Rectal smooth muscle tissue (tissue), 1 donor: ENCODE data around the gene SCTR.

Experiments
- H3K27ac ChIP-seq: one replicate; pipeline ENCODE4 v1.7.0; 2013; ENCODE audit warnings: low read depth, low read length, inconsistent platforms
- H3K27me3 ChIP-seq: one replicate; pipeline ENCODE4 v1.7.0; 2013; ENCODE audit warnings: low read length; ENCODE audit not compliant: control insufficient read depth, insufficient read depth
- H3K36me3 ChIP-seq: one replicate; pipeline ENCODE4 v1.7.0; 2013; ENCODE audit warnings: low read length; ENCODE audit not compliant: control insufficient read depth, insufficient read depth
- H3K4me1 ChIP-seq: one replicate; pipeline ENCODE4 v1.7.0; 2013; ENCODE audit warnings: low read length; ENCODE audit not compliant: control insufficient read depth, insufficient read depth
- H3K4me3 ChIP-seq: one replicate; pipeline ENCODE4 v1.7.0; 2013; ENCODE audit warnings: low read length
- H3K9ac ChIP-seq: one replicate; pipeline ENCODE4 v1.7.0; 2013; ENCODE audit warnings: low read length

SCTR gene

DNA sequence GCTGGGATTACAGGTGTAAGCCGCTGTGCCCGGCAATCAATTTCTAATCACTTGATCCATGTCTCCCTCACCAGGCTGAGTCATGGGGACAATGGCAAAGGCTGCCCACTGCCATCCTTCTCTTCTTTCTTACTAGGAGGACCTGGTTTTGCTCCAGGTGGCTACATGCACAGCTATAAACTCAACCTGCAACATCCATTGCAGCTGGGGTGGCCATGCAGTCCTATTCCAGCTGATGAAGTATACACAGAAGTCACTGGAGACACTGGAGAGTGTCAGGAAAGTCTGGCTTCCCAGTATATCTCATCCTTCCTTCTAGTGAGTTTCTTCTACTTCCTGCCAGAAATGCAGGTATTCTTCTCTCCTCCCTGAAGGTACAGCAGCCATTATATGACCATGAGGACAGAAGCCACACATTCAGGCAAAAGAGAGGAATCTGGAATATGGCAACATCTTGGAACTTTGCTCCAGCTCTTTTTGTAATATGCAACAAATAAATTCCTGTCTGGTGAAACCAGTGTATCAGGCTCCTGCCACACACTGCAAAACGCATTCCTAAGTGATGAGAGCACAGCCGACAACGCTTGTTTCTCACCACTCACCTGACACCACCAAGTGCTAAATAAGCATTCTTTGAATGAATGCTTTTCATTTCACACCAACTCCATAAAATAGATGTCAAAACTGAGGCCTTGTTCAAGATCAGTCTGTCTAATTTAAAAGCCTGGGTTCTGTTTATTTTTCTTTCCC is 32.3 kb downstream of the SCTR start:
- Histone ChIP-seq H3K36me3 (no peaks in the 10 kb centered on the region), H3K27me3 (no peaks in the 10 kb centered on the region), H3K4me3 (no peak overlapping the region), H3K9ac (no peak overlapping the region), H3K4me1 (no peaks in the 10 kb centered on the region), H3K27ac (no peak overlapping the region)

DNA sequence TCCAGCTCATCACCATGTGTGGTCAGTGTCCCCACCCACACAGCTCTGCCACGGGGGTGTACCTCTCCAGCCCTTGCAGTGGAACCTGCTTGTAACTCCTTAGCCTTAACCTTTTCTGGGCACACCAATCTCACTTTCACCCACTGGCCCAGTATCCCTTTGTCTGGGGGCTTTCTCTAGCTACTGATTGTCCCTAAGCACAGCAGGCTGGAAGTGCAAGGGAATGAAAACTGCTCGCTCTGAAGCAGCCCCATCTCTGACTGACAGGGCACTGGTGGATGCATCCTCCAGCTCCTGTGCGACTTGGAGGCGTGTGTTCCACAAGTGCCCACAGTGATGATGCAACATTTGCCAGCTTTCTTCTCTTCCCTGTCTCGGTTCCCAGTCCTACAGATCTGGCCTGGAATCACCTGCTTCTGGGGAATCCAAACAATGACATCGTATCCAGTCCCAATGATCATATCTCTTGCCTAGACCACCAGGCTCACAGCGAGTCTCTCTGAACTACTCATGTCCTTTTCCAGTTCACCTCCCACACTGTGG is 33.6 kb downstream of the SCTR start:
- H3K9ac ChIP-seq: no peak overlapping the region
- H3K4me3 ChIP-seq: no peak overlapping the region
- no peaks in the 10 kb centered on the region for H3K36me3 ChIP-seq
- no peaks in the 10 kb centered on the region for H3K4me1 ChIP-seq
- H3K27me3 ChIP-seq: no peaks in the 10 kb centered on the region
- H3K27ac ChIP-seq: no peak overlapping the region

DNA sequence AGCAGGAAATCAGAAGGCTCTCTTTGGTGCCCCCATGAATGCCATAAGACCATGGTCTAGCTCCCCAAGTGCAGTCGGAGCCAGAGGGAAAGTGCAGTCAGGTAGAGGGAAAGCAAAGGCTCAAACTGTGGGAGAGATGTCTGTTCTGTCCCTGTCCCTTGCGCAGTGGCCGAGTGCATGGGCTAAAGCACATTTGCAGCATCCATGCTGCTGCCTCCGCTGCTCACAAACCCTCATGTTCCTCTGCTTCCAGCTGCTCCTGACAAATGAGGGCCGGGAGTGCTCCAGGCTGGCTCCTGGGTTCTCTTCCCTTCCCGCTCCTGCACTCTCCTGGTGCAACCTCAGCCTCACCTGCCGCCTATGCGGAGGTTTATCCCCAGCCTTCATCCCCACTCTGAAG is 34.2 kb downstream of the SCTR start:
- Histone ChIP-seq H3K27me3 (no peaks in the 10 kb centered on the region), H3K27ac (no peak overlapping the region), H3K36me3 (no peaks in the 10 kb centered on the region), H3K4me3 (no peak overlapping the region), H3K4me1 (no peaks in the 10 kb centered on the region), H3K9ac (no peak overlapping the region)

DNA sequence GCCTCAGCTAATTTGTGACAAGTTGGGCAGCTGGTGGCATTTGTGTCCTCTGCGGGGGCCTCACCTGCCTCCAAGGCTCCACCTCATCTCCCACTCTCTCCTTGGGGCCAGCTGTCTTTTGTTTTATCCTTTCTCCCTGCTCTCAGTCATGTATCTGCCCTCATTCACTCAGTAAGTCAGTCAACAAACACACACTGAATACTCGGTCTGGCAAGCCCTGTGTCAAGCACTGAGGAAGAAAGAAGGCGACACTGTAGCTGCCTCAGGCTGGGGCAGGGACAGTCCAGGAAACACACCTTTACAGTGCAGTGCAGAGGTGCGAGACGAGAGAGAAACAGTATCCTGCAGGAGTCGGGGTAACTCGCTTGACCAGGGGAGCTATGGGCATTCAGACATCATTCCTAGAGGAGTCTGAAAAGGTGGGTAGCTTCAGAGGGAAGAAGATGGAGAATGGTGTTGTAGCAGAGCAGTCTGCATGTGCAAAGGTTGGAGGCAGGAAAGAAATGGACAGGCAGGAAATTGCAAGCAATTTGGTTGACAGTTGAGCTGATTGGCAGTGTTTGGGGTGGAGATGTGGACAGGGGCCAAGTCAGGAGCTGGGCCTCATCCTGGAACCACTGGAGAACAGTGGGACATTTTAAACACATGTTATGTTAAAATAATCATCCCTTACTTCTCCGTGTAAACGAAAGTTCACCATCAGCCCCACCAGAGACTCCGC is 34.9 kb downstream of the SCTR start:
- H3K9ac ChIP-seq: no peak overlapping the region
- H3K27ac ChIP-seq: no peak overlapping the region
- no peaks in the 10 kb centered on the region for H3K4me1 ChIP-seq
- no peaks in the 10 kb centered on the region for H3K36me3 ChIP-seq
- no peak overlapping the region for H3K4me3 ChIP-seq
- H3K27me3 ChIP-seq: no peaks in the 10 kb centered on the region

DNA sequence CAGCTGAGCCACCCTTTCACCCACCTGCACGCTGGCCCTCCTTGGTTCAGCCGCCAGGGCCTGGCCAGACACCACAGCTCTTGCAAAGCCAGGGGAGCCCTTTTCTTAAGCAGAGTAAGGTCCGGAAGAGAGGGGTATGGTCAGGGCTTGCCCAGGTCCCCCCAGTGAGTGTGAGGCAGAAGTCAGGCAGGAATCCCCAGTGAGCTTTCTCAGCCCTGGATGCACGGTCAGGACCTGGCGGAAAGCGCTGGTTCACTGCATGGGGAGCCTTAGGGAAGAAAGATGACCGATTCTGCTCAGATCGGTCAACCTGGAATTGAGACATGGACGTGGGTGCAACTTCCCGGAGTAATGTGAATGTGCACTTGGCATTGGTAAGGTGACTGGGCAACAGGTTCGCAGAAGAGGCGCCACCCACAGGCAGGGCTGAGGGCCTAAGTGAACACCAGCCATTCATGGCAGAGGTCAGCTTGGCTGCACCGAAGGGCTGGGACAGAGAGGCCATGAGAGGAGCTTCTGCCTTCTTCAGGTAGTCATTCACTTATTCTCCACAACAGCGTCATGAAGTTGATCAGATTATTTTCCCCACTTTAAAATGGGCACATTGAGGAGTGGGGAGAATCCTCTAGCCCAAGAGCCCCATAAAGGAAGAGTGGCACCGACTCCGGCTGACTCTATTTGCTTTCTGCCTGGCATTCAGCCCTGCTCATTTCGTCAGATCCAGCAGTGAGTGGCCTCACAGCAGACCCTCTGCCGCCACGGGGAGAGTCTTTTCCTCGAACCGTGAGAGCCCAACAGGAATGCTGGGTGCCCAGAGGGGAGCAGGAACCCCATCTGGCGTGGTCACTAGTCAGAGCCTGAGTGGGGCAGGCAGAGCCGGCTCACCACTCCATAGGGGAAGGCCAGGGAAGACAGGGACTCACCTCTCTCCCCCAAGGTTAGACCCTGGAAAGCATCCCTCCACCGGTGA is 35.8 kb downstream of the SCTR start:
- Histone ChIP-seq H3K27me3 (no peaks in the 10 kb centered on the region), H3K9ac (no peak overlapping the region), H3K36me3 (no peaks in the 10 kb centered on the region), H3K27ac (no peak overlapping the region), H3K4me3 (no peak overlapping the region), H3K4me1 (no peaks in the 10 kb centered on the region)

DNA sequence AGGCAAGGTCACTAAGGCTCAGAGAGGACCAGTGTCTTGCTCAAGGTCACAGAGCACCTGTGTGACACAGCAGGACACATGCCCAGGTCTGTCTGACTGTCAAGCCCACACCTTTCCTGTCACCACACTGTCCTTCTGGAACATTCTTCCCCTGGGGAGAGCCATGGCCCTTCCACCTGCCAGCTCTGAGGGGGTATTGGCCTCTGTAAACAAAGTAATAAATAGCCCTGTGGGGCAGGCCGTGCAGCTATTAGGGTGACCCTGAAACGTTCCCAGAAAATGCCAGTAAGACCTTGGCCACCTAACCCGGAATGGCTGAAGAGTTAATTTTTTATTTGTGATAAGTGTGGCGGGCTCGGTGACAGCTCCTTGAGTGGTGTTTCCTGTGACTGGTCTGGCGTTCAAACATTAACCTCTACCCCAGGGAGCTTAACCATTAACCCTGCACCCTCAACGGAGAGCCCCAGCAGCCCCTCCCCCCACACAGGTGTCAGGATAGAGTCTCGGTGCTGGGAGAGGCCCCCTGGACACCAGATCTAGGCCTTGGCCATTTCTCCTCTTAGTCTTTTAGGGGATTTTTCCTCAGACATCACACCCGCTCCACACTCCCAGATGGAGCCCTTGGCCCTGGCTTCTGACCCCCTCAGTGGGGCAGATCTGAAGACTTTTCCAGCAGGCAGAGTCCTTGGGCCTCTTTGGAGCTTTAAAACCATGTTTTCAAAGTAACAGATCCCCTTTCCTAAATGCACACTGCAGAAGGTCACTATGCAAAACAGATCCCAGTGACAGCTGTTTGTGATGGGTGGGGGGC is 36.6 kb downstream of the SCTR start:
- Histone ChIP-seq H3K9ac (no peak overlapping the region), H3K4me1 (no peaks in the 10 kb centered on the region), H3K27me3 (no peaks in the 10 kb centered on the region), H3K36me3 (no peaks in the 10 kb centered on the region), H3K27ac (no peak overlapping the region), H3K4me3 (no peak overlapping the region)

DNA sequence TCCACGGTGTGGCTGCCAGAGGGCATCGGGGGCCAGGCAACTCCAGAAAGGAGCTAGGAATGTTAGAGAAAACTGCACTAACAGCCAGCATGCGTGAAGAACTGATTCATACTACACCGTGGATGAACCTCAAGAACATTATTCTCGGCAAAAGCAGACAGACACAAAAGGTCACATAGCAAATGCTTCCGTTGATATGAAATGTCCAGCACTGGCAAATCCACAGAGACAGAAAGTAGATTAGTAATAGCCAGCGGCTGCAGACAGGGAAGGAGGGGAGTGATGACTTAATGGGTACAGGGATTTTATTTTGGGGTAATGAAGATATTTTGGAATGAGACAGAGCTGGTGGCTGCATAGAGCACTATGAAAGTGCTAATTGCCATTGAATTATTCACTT is 37.4 kb downstream of the SCTR start:
- H3K36me3 ChIP-seq: no peaks in the 10 kb centered on the region
- no peaks in the 10 kb centered on the region for H3K27me3 ChIP-seq
- no peak overlapping the region for H3K4me3 ChIP-seq
- H3K4me1 ChIP-seq: no peaks in the 10 kb centered on the region
- H3K9ac ChIP-seq: no peak overlapping the region
- H3K27ac ChIP-seq: no peak overlapping the region

DNA sequence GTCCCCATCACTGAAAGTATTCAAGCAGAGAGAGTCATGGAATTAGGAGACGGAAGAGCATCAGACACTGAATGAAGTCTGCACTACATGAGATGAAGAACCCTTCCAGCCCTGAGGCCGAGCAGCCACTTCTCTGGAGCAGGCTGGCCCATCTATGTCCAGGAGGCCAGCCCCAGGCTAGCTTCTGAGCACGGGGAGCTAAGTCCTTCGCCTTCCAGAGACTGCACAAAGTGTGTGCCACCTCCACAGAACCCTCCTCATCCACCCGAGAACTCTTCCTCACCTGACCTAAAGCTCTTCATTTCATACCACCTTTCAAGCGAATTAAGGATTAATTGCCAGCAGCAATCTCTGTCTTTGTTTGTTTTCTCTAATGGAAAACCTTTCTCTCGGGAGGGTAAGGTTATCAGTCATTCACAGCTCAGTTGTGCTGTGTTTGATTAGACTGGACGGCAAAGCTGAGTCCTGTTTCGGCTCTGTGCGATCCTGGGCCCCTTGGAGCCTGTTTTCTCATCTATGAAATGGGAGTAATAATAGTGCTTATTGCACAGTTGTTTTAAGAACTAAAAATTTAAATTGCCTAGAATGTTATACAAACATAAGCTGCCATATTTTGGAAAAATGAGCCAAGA is 38.0 kb downstream of the SCTR start:
- Histone ChIP-seq H3K9ac (no peak overlapping the region), H3K27ac (no peak overlapping the region), H3K4me3 (no peak overlapping the region), H3K27me3 (no peaks in the 10 kb centered on the region), H3K4me1 (no peaks in the 10 kb centered on the region), H3K36me3 (no peaks in the 10 kb centered on the region)

DNA sequence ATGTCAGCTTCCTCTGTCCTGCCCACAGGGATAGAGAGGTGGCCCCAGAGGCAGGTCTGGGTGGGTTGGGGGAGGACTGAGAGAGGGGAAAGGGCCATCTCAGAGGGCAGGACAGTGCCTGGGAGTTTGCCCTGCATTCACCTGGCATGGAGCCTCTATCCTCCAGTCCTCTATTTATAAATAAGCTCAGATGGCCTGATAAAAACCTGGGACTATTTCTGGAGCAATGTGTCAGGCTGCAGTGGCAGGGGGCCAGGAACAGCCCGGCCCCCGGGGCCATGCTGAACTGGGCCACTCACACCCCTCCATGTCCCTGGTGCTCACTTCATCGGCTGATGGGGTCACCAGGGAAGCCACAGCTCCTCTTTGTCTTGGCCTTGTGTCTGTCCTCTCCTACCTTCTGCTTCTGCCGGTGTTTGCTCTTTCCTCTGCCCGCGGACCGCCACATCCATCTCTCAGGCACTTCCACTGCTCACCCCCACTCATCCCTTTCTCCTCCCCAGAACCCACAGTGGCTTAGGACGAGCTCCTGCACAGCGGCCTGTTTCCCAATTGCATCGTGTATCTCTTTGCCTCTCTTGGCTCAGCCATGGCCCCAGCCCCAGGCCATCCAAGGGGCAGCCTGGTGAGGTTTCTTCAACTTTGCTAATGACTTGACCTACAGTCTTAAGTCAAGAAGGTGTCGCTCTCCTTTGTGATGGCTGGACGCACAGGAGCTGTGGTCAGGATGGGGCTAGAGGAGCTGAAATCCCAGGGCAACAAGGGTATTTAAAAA is 38.8 kb downstream of the SCTR start:
- Histone ChIP-seq H3K4me1 (no peaks in the 10 kb centered on the region), H3K27me3 (peaks cover 2% of the 10 kb centered on the region), H3K27ac (no peak overlapping the region), H3K4me3 (no peak overlapping the region), H3K9ac (no peak overlapping the region), H3K36me3 (no peaks in the 10 kb centered on the region)

DNA sequence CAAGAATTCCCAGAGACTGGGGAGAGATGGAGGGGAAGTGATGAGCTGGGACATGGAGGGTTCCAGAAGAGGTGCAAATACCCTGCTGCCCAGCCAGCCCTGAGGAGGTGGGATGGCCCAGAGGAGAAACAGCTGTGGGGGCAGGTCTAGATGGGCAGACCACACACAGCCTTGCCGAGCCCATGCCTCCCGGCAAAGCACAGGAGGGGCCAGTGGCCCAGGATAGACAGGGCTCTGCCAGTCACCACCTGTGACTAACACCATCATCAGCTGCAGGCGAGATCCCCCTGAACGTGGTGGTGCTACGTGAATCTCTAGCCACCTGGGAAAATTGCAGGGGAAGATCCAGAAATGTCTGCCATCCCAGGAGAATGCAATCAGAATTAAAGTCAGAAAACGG is 39.4 kb downstream of the SCTR start:
- H3K36me3 ChIP-seq: no peaks in the 10 kb centered on the region
- H3K27me3 ChIP-seq: peaks cover 2% of the 10 kb centered on the region
- no peak overlapping the region for H3K4me3 ChIP-seq
- no peak overlapping the region for H3K27ac ChIP-seq
- no peaks in the 10 kb centered on the region for H3K4me1 ChIP-seq
- H3K9ac ChIP-seq: no peak overlapping the region
